HCT116 (cell line): Measurements from ENCODE around the gene ZNF445.

Experiments used
- CTCF ChIP-seq, 3 experiments: fragments of 200-600 bp in 1 of 3; sonication (generic) in 1 of 3; IDR thresholded peaks in 2 of 3; conservative IDR thresholded peaks in 1 of 3; 2 replicates each; pipeline ENCODE4 v1.5.1; 2012 to 2017; ENCODE audit warnings: low read depth in 2 of 3, low read length in 2 of 3, antibody characterized with exemption in 1 of 3, borderline replicate concordance in 1 of 3, control low read depth in 1 of 3, mild to moderate bottlenecking in 1 of 3, mixed read lengths in 1 of 3, mixed run types in 1 of 3, moderate library complexity in 1 of 3; ENCODE audit not compliant: insufficient read depth in 1 of 3
- POLR2A ChIP-seq: IDR thresholded peaks from 2 replicates; pipeline ENCODE4 v1.7.0; 2011; ENCODE audit warnings: borderline replicate concordance; ENCODE audit not compliant: insufficient read depth, insufficient read length; ENCODE audit errors: extremely low read depth
- POLR2AphosphoS5 ChIP-seq: IDR thresholded peaks from 2 replicates; pipeline ENCODE4 v1.6.1; 2011; ENCODE audit warnings: mild to moderate bottlenecking, low read depth, low read length, moderate library complexity

DNA sequence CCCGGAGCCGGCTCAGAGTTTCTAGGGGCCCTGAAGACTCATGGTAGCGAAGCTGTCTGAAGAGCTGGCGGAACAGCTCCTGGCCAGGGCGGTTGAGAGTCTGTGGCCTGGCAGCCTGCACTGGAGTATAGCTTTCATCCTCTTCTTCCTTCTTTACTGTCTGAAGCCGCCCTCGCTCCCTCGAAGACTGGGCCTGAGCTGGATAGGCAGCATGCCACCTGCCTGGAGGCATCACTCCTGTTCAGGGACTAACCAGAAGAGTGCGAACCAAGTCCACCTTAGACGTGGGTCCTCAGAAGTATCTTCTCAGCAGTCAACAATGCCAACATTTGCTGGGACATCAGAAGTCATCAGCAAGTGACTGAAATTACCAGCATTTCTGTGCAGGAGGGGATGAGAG lies 22.2 kb downstream of the ZNF445 start:
- TF ChIP-seq POLR2A (no peak), CTCF (IDR thresholded peaks at IDR 0.05 in 2 of 3, conservative IDR thresholded peaks at IDR 0.05 in 1 of 3; ENCODE audit: borderline replicate concordance in 1 of 3, insufficient read depth in 1 of 3, low read depth in 2 of 3, low read length in 2 of 3) (no peak), POLR2AphosphoS5 (no peak)
